HL-60 (cell line): Measurements from ENCODE around the gene NRAP.
A peak's percentile ranks its signal among the peaks of the same experiment; 100 is the strongest.

Experiments
- DNase-seq, 2 experiments: peaks; one replicate each; pipeline ENCODE4 v3.0.0-alpha.2; 2010 to 2020; ENCODE audit warnings: low read depth in 1 of 2, low spot score in 1 of 2
- H3K27ac ChIP-seq: fragments of 250-450 bp; sonication (Bioruptor Pico); replicated peaks from 2 replicates; pipeline ENCODE4 v1.5.1; 2020; ENCODE audit warnings: mild to moderate bottlenecking, moderate library complexity
- H3K27me3 ChIP-seq: fragments of 250-450 bp; sonication (Bioruptor Pico); 2 replicates; pipeline ENCODE4 v1.5.1; 2021; ENCODE audit warnings: mild to moderate bottlenecking, moderate library complexity; ENCODE audit not compliant: insufficient read depth, poor library complexity, severe bottlenecking
- H3K4me3 ChIP-seq: replicated peaks from 2 replicates; pipeline ENCODE4 v1.5.1; 2011; ENCODE audit warnings: mild to moderate bottlenecking, control low read depth, low read length; ENCODE audit not compliant: insufficient read depth
- GABPA ChIP-seq: IDR thresholded peaks from 2 replicates; pipeline ENCODE4 v1.6.1; 2012; ENCODE audit warnings: low read depth
- POLR2AphosphoS5 ChIP-seq: IDR thresholded peaks from 2 replicates; pipeline ENCODE4 v1.6.1; 2012; ENCODE audit warnings: low read depth
- SPI1 ChIP-seq: IDR thresholded peaks from 2 replicates; pipeline ENCODE4 v1.6.1; 2012; ENCODE audit warnings: low read depth, mild to moderate bottlenecking, borderline replicate concordance
- TF ChIP-seq, protein P1 (sequence below): IDR thresholded peaks from 2 replicates; pipeline ENCODE4 v1.6.1; 2012; ENCODE audit warnings: low read depth; ENCODE audit not compliant: insufficient replicate concordance
- TF ChIP-seq, protein P2 (sequence below): IDR thresholded peaks from one replicate; pipeline ENCODE4 v1.5.1; 2011; ENCODE audit warnings: low read length, control low read depth, inconsistent platforms; ENCODE audit not compliant: insufficient read depth

The NRAP gene

DNA sequence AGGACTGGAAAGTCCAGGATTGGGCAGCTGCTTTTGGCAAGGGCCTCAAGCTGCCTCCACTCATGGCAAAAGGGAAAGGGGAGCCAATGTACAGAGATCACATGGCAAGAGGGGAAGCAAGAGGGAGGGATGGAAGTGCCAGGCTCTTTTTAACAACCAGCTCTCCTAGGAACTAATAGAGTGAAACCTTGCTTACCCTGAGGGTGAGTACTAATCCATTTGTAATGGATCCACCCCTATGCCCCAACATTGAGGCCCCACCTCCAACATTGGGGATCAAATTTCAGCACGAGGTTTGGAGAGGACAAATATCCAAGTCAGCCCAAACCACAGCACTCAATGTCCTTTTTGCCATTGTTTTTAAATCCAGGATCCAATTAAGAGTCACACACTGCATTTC lies 98.5 kb downstream of the NRAP start:
- Histone ChIP-seq H3K27ac (no peak overlapping the region), H3K27me3 (no peaks in the 10 kb centered on the region), H3K4me3 (no peak overlapping the region)
- TF ChIP-seq, protein P1, sequence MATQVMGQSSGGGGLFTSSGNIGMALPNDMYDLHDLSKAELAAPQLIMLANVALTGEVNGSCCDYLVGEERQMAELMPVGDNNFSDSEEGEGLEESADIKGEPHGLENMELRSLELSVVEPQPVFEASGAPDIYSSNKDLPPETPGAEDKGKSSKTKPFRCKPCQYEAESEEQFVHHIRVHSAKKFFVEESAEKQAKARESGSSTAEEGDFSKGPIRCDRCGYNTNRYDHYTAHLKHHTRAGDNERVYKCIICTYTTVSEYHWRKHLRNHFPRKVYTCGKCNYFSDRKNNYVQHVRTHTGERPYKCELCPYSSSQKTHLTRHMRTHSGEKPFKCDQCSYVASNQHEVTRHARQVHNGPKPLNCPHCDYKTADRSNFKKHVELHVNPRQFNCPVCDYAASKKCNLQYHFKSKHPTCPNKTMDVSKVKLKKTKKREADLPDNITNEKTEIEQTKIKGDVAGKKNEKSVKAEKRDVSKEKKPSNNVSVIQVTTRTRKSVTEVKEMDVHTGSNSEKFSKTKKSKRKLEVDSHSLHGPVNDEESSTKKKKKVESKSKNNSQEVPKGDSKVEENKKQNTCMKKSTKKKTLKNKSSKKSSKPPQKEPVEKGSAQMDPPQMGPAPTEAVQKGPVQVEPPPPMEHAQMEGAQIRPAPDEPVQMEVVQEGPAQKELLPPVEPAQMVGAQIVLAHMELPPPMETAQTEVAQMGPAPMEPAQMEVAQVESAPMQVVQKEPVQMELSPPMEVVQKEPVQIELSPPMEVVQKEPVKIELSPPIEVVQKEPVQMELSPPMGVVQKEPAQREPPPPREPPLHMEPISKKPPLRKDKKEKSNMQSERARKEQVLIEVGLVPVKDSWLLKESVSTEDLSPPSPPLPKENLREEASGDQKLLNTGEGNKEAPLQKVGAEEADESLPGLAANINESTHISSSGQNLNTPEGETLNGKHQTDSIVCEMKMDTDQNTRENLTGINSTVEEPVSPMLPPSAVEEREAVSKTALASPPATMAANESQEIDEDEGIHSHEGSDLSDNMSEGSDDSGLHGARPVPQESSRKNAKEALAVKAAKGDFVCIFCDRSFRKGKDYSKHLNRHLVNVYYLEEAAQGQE, result no peak
- TF ChIP-seq GABPA (no peak), POLR2AphosphoS5 (no peak), SPI1 (no peak)
- TF ChIP-seq, protein P2, sequence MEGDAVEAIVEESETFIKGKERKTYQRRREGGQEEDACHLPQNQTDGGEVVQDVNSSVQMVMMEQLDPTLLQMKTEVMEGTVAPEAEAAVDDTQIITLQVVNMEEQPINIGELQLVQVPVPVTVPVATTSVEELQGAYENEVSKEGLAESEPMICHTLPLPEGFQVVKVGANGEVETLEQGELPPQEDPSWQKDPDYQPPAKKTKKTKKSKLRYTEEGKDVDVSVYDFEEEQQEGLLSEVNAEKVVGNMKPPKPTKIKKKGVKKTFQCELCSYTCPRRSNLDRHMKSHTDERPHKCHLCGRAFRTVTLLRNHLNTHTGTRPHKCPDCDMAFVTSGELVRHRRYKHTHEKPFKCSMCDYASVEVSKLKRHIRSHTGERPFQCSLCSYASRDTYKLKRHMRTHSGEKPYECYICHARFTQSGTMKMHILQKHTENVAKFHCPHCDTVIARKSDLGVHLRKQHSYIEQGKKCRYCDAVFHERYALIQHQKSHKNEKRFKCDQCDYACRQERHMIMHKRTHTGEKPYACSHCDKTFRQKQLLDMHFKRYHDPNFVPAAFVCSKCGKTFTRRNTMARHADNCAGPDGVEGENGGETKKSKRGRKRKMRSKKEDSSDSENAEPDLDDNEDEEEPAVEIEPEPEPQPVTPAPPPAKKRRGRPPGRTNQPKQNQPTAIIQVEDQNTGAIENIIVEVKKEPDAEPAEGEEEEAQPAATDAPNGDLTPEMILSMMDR, result no peak
- DNase-seq, result no peak

DNA sequence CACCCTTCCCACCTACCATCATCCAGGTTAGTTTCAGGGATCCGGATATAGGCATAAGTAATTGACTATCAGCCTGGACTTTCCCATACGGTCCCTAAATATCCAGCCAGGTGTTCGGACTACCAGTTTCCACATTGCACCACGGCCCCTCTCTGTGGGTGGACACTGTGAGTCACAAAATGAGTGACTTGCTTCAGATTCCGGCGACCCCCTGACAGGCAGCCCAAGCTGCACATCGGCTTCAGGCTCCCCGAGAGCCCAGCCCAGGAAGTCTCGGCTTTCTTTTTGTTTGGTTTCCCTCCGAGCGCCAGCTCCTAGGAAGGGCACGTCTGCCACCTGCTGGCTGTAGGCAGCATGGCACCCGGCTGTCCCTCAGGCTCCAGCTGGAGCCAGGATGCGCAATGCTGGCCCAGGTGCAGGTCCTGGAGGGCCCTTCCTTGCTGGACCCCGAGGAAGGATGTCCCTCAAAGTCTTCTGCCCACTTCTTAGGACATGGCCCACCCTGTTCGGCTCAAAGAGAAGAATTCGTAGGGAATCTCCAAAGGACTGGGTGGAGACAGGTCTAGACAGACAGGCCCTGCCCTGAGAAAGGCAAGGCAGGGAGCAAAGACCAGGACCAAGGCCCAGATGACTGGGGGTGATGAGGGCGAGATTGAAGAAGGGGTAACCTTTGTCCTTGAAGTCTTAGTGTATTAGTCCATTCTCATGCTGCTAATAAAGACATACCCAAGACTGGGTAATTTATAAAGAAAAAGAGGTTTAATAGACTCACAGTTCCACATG lies 100.3 kb downstream of the NRAP start:
- peak; percentile 10 to 38 for DNase-seq
- peaks cover under 1% of the 10 kb centered on the region for H3K27me3 ChIP-seq
- H3K27ac ChIP-seq, result no peak overlapping the region
- H3K4me3 ChIP-seq, result 0 out of 2 replicates have a peak overlapping the region, but pooled peaks have one; percentile 3
- no peak for TF ChIP-seq SPI1
- TF ChIP-seq GABPA, result no peak
- no peak for TF ChIP-seq POLR2AphosphoS5
- TF ChIP-seq, protein P2, result peak; percentile 96
- TF ChIP-seq, protein P1, result no peak

DNA sequence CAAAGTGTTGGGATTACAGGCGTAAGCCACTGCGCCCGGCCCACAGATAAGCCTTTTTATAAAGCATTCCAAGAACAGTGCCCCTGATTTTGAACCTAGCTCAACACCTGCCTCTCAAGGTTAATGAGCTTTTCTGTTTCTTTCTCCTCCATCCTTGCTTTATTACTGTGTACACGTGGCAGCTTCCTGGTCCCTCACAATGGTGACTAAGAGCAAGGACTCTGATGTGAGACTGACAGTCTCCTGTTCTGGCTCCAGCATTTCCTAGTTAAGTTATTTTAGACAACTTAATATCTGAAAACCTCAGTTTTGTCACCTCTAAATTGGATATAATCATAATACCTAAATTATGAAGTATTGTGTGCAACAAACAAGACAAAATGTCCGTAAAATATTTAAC lies 101.1 kb downstream of the NRAP start:
- Histone ChIP-seq H3K4me3 (no peak overlapping the region), H3K27me3 (peaks cover 5% of the 10 kb centered on the region), H3K27ac (no peak overlapping the region)
- no peak for DNase-seq
- TF ChIP-seq, protein P2, result no peak
- TF ChIP-seq GABPA (no peak), SPI1 (no peak), POLR2AphosphoS5 (no peak)
- TF ChIP-seq, protein P1, result no peak
